Measurements from ENCODE around the gene REEP5.

- no peak for TF ChIP-seq CTCF (conservative IDR thresholded peaks at IDR 0.05)
- TF ChIP-seq ZFX (IDR thresholded peaks at IDR 0.05) = no peak
Observed at GRCh38 chr5:112919972-112920371, 2.1 kb downstream of the REEP5 start.

Data from C4-2B (cell line).